GM13977 (cell line): ENCODE data around the gene SERPINA6.
"Not testable (repeated sequence)": the region's sequence is repeated elsewhere in the genome, so short reads cannot be mapped to it uniquely, and the experiment has no call there.

Experiments
- DNase-seq: peaks from one replicate; pipeline ENCODE4 v3.0.0; 2012; ENCODE audit warnings: low spot score
- in situ Hi-C: fragments of 300-500 bp; cut with MboI; formaldehyde crosslinking; loops from one replicate; pipeline ENCODE4 v1.12.0; 2022; ENCODE audit warnings: low sequenced_read_pairs, low pct_unique_long_range_greater_than_20kb, mixed read lengths, inconsistent platforms; ENCODE audit not compliant: unreplicated experiment
- TF ChIP-seq, protein P1 (sequence below): IDR thresholded peaks from 2 replicates; pipeline ENCODE4 v1.5.1; 2012; ENCODE audit warnings: mild to moderate bottlenecking, control low read depth; ENCODE audit not compliant: insufficient read depth; ENCODE audit errors: extremely low read depth, missing control alignments

SERPINA6 gene

DNA sequence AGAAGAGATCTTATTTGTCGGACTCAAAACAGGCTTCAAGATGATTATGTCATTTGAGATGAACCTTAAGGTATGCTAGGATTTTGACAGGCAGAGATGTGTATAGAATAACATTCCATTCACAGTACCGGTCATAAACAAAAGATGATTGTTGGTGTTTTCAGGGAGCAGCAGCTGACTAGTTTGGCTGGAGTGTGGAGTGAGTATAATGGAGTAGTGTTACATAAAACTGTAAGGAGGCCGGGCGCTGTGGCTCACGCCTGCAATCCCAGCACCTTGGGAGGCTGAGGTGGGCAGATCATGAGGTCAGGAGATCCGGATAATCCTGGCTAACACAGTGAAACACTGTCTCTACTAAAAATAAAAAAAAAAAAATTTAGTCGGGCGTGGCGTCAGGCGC lies 54.0 kb downstream of the SERPINA6 start:
- DNase-seq: no peak
- TF ChIP-seq, protein P1, sequence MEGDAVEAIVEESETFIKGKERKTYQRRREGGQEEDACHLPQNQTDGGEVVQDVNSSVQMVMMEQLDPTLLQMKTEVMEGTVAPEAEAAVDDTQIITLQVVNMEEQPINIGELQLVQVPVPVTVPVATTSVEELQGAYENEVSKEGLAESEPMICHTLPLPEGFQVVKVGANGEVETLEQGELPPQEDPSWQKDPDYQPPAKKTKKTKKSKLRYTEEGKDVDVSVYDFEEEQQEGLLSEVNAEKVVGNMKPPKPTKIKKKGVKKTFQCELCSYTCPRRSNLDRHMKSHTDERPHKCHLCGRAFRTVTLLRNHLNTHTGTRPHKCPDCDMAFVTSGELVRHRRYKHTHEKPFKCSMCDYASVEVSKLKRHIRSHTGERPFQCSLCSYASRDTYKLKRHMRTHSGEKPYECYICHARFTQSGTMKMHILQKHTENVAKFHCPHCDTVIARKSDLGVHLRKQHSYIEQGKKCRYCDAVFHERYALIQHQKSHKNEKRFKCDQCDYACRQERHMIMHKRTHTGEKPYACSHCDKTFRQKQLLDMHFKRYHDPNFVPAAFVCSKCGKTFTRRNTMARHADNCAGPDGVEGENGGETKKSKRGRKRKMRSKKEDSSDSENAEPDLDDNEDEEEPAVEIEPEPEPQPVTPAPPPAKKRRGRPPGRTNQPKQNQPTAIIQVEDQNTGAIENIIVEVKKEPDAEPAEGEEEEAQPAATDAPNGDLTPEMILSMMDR: no peak
- in situ Hi-C loops: no loop called here

- DNase-seq, in situ Hi-C loops: not testable (repeated sequence)
Observed at GRCh38 chr14:94268582-94268981, 54.6 kb downstream of the SERPINA6 start.

DNA sequence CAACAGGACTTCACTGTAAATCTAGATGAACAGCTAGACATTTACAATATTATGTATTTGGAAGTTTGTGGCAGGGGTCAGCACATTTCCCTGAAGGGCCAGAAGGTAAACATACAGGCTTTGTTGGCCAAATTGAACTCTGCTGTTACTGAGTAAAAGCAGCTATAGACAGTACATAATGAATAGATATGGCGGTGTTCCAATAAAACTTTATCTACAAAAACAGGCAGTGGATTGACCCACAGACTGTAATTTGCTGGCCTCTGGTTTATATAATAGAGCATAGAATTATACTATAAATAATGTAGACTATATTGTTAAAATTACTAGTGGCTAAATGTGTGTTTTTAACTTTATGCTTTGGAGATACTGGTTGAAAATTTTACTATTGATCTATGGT lies 55.8 kb downstream of the SERPINA6 start:
- in situ Hi-C loops: no loop called here
- TF ChIP-seq, protein P1: no peak
- no peak for DNase-seq

DNA sequence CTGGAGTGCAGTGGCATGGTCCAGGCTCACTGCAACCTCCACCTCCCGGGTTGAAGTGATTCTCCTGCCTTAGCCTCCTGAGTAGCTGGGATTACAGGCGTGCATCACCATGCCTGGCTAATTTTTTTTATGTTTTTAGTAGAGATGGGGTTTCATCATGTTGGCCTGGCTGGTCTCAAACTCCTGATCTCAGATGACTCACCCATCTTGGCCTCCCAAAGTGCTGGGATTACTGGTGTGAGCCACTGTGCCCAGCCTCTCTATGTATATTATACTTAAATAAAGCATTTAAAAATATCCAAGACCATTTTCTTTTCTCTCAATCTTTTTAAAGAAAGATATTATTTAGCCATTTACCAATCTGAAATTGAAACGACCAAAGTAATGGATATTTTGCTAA lies 58.9 kb downstream of the SERPINA6 start:
- DNase-seq, in situ Hi-C loops: not testable (repeated sequence)
